Measurements from ENCODE around the gene BCL2L1.

The BCL2L1 gene

GRCh38 chr20:31719644-31720485 lies 2.8 kb downstream of the BCL2L1 start:
- no peaks in the 10 kb centered on the region for H4K20me1 ChIP-seq (ENCODE audit: insufficient read depth, low read length)
- H3F3A ChIP-seq (ENCODE audit: insufficient read depth, low read length) = no peaks in the 10 kb centered on the region
- peaks cover 61% of the 10 kb centered on the region for H3K4me1 ChIP-seq (ENCODE audit: insufficient read depth, low read length, severe bottlenecking)
- no peak overlapping the region for H2AFZ ChIP-seq (ENCODE audit: low read length)
- no peaks in the 10 kb centered on the region for H3K9me2 ChIP-seq (ENCODE audit: low read depth, low read length)
- no peak for TF ChIP-seq EZH2 (IDR thresholded peaks at IDR 0.05; ENCODE audit: borderline replicate concordance, low read length)
- TF ChIP-seq CTCF (IDR thresholded peaks at IDR 0.05; ENCODE audit: low read length) = no peak
- peaks cover 56% of the 10 kb centered on the region for H3K79me2 ChIP-seq (ENCODE audit: insufficient read depth, low read length)
- peak overlapping the region; percentile 78 for H3K4me3 ChIP-seq (ENCODE audit: low read depth, low read length, poor library complexity, severe bottlenecking)
- no peaks in the 10 kb centered on the region for H3K27me3 ChIP-seq (ENCODE audit: insufficient read depth, low read length)
- peak overlapping the region; percentile 92 for H3K4me2 ChIP-seq (ENCODE audit: low read length)
- no peaks in the 10 kb centered on the region for H3K9me3 ChIP-seq (ENCODE audit: low read length)
- H3K36me3 ChIP-seq (ENCODE audit: insufficient read depth, low read length) = peaks cover 50% of the 10 kb centered on the region
- peak overlapping the region; percentile 91 for H3K9ac ChIP-seq (ENCODE audit: low read length)
- peak overlapping the region; percentile 91 for H3K27ac ChIP-seq (ENCODE audit: low read depth, low read length, poor library complexity, severe bottlenecking)

DNA sequence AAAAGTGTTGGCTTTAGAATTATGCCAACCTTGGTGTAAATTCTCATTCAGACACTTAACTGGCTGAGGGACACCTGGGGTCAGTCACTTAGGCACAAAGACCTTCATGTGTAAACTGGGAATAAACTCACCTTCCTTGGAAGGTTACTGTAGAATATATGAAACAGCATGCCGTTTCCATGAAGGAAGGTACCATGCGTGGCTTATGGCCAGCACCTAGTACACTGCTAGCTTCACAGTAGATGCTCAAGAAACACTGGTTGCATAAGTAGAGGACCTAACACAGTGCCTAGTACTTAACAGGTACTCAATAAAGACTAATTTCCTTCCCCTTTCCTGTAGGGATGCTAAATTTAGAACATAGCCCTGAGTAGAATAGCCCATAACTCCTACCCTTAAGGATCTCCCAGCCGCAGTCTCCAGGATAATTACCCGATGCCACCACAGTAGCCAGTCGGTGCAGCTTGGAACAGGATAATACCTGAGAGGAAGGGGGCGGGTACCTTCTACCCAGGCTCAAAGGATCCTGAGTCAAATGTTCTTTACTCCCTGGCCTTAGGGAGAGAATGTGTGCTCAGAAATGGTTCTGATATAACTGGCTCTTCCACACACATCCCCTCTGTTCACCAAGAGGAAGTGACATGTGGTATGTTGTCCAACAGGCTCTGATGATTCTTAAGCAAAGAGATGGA lies 3.6 kb downstream of the BCL2L1 start:
- TF ChIP-seq EZH2 (IDR thresholded peaks at IDR 0.05; ENCODE audit: borderline replicate concordance, low read length) (no peak), CTCF (IDR thresholded peaks at IDR 0.05; ENCODE audit: low read length) (no peak)
- H3K36me3 ChIP-seq (ENCODE audit: insufficient read depth, low read length) = peaks cover 57% of the 10 kb centered on the region

DNA sequence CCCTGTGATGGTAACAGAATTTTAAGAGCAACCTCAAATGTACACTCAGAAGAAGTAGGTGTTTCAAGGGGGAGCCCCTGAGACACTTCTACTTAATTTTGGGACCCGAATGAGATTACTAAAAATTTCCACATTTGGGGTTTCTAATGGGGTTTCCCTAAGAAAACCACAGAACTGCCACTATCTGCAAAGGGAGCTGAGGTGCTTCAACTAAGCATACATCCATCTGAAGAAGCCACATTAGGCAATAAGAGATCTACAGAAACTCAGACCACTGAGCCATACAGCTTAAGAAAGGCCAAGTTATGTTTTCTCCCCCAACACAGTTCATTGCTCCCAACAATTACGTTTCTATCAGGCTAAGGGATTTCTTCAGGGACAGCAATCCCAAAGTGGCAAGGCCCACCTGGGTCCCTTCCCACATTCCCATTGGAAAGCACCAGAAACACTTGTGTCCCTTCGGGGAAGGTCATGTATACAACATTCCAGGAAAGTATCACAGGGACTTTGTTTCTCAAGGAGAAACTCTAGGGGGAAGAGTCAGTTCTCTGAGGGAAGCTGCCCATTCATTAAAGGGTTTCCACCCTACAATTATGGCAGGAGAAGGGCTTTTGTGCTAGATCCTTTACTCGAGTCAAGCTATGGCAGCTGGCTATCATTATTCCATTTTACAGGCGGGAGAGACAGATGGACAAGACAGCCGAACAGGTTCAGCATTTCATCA lies 5.0 kb downstream of the BCL2L1 start:
- TF ChIP-seq CTCF (IDR thresholded peaks at IDR 0.05; ENCODE audit: low read length) (no peak), EZH2 (IDR thresholded peaks at IDR 0.05; ENCODE audit: borderline replicate concordance, low read length) (no peak)
- Histone ChIP-seq H3K4me3 (ENCODE audit: low read depth, low read length, poor library complexity, severe bottlenecking) (peak overlapping the region; percentile 44), H3K79me2 (ENCODE audit: insufficient read depth, low read length) (peaks cover 67% of the 10 kb centered on the region), H2AFZ (ENCODE audit: low read length) (no peak overlapping the region), H3K27ac (ENCODE audit: low read depth, low read length, poor library complexity, severe bottlenecking) (peak overlapping the region; percentile 32), H3K9me3 (ENCODE audit: low read length) (no peaks in the 10 kb centered on the region), H4K20me1 (ENCODE audit: insufficient read depth, low read length) (no peaks in the 10 kb centered on the region), H3F3A (ENCODE audit: insufficient read depth, low read length) (no peaks in the 10 kb centered on the region), H3K4me2 (ENCODE audit: low read length) (peak overlapping the region; percentile 69), H3K36me3 (ENCODE audit: insufficient read depth, low read length) (peaks cover 72% of the 10 kb centered on the region), H3K27me3 (ENCODE audit: insufficient read depth, low read length) (no peaks in the 10 kb centered on the region), H3K9me2 (ENCODE audit: low read depth, low read length) (no peaks in the 10 kb centered on the region), H3K4me1 (ENCODE audit: insufficient read depth, low read length, severe bottlenecking) (peaks cover 78% of the 10 kb centered on the region), H3K9ac (ENCODE audit: low read length) (peak overlapping the region; percentile 35; the same call in 1 of the 2 replicates)

More for the DNA sequence above, 3.6 kb downstream of the BCL2L1 start:
- Histone ChIP-seq H3K4me2 (ENCODE audit: low read length) (peak overlapping the region; percentile 92), H3K9ac (ENCODE audit: low read length) (peak overlapping the region; percentile 91), H3K4me3 (ENCODE audit: low read depth, low read length, poor library complexity, severe bottlenecking) (peak overlapping the region; percentile 78), H3K9me2 (ENCODE audit: low read depth, low read length) (no peaks in the 10 kb centered on the region), H3K27ac (ENCODE audit: low read depth, low read length, poor library complexity, severe bottlenecking) (peak overlapping the region; percentile 91), H4K20me1 (ENCODE audit: insufficient read depth, low read length) (no peaks in the 10 kb centered on the region), H3F3A (ENCODE audit: insufficient read depth, low read length) (no peaks in the 10 kb centered on the region), H3K4me1 (ENCODE audit: insufficient read depth, low read length, severe bottlenecking) (peaks cover 66% of the 10 kb centered on the region), H3K79me2 (ENCODE audit: insufficient read depth, low read length) (peaks cover 56% of the 10 kb centered on the region), H2AFZ (ENCODE audit: low read length) (no peak overlapping the region), H3K27me3 (ENCODE audit: insufficient read depth, low read length) (no peaks in the 10 kb centered on the region), H3K9me3 (ENCODE audit: low read length) (no peaks in the 10 kb centered on the region)

All from OCI-LY1 (cell line).